ENCODE measurements around the gene SEMA4D.

The SEMA4D gene

GRCh38 chr9:89413963-89414638 is 83.8 kb downstream of the SEMA4D start:
- peaks cover 10% of the 10 kb centered on the region for H3K4me1 ChIP-seq (ENCODE audit: insufficient read depth, low read length)
- no peaks in the 10 kb centered on the region for H3K36me3 ChIP-seq (ENCODE audit: insufficient read depth, low read length)
- H3K9me3 ChIP-seq (ENCODE audit: control insufficient read depth, insufficient read depth, low read length), result no peaks in the 10 kb centered on the region
- no peak overlapping the region for H3K9ac ChIP-seq (ENCODE audit: low read depth, low read length)

- peaks cover 10% of the 10 kb centered on the region for H3K4me1 ChIP-seq (ENCODE audit: insufficient read depth, low read length)
- no peaks in the 10 kb centered on the region for H3K9me3 ChIP-seq (ENCODE audit: control insufficient read depth, insufficient read depth, low read length)
- H3K36me3 ChIP-seq (ENCODE audit: insufficient read depth, low read length), result no peaks in the 10 kb centered on the region
- no peak overlapping the region for H3K9ac ChIP-seq (ENCODE audit: low read depth, low read length)
Measured at GRCh38 chr9:89412951-89413350, 85.0 kb downstream of the SEMA4D start.

GRCh38 chr9:89412541-89412940 is 85.4 kb downstream of the SEMA4D start:
- Histone ChIP-seq H3K9ac (ENCODE audit: low read depth, low read length) (no peak overlapping the region), H3K36me3 (ENCODE audit: insufficient read depth, low read length) (no peaks in the 10 kb centered on the region), H3K9me3 (ENCODE audit: control insufficient read depth, insufficient read depth, low read length) (no peaks in the 10 kb centered on the region), H3K4me1 (ENCODE audit: insufficient read depth, low read length) (peaks cover 10% of the 10 kb centered on the region)

GRCh38 chr9:89411759-89412158 is 86.2 kb downstream of the SEMA4D start:
- peaks cover 10% of the 10 kb centered on the region for H3K4me1 ChIP-seq (ENCODE audit: insufficient read depth, low read length)
- H3K36me3 ChIP-seq (ENCODE audit: insufficient read depth, low read length), result no peaks in the 10 kb centered on the region

GRCh38 chr9:89410641-89411350 is 87.1 kb downstream of the SEMA4D start:
- no peak overlapping the region for H3K9ac ChIP-seq (ENCODE audit: low read depth, low read length)
- H3K4me1 ChIP-seq (ENCODE audit: insufficient read depth, low read length), result peaks cover 10% of the 10 kb centered on the region
- H3K36me3 ChIP-seq (ENCODE audit: insufficient read depth, low read length), result no peaks in the 10 kb centered on the region
- no peaks in the 10 kb centered on the region for H3K9me3 ChIP-seq (ENCODE audit: control insufficient read depth, insufficient read depth, low read length)

More at GRCh38 chr9:89411759-89412158, 86.2 kb downstream of the SEMA4D start:
- no peaks in the 10 kb centered on the region for H3K9me3 ChIP-seq (ENCODE audit: control insufficient read depth, insufficient read depth, low read length)
- H3K9ac ChIP-seq (ENCODE audit: low read depth, low read length), result no peak overlapping the region

GRCh38 chr9:89410022-89410421 is 87.9 kb downstream of the SEMA4D start:
- Histone ChIP-seq H3K9me3 (ENCODE audit: control insufficient read depth, insufficient read depth, low read length) (no peaks in the 10 kb centered on the region), H3K4me1 (ENCODE audit: insufficient read depth, low read length) (peaks cover 10% of the 10 kb centered on the region), H3K9ac (ENCODE audit: low read depth, low read length) (no peak overlapping the region), H3K36me3 (ENCODE audit: insufficient read depth, low read length) (no peaks in the 10 kb centered on the region; the same call in 1 of the 2 replicates)

GRCh38 chr9:89409466-89409865 is 88.4 kb downstream of the SEMA4D start:
- H3K4me1 ChIP-seq (ENCODE audit: insufficient read depth, low read length), result peaks cover 10% of the 10 kb centered on the region
- H3K9ac ChIP-seq (ENCODE audit: low read depth, low read length), result no peak overlapping the region
- H3K9me3 ChIP-seq (ENCODE audit: control insufficient read depth, insufficient read depth, low read length), result no peaks in the 10 kb centered on the region
- H3K36me3 ChIP-seq (ENCODE audit: insufficient read depth, low read length), result no peaks in the 10 kb centered on the region; the same call in 1 of the 2 replicates

- Histone ChIP-seq H3K9me3 (ENCODE audit: control insufficient read depth, insufficient read depth, low read length) (no peaks in the 10 kb centered on the region), H3K9ac (ENCODE audit: low read depth, low read length) (no peak overlapping the region), H3K4me1 (ENCODE audit: insufficient read depth, low read length) (peaks cover 10% of the 10 kb centered on the region), H3K36me3 (ENCODE audit: insufficient read depth, low read length) (no peaks in the 10 kb centered on the region; the same call in 1 of the 2 replicates)
Measured at GRCh38 chr9:89408628-89409101, 89.2 kb downstream of the SEMA4D start.

- no peak overlapping the region for H3K9ac ChIP-seq (ENCODE audit: low read depth, low read length)
- no peaks in the 10 kb centered on the region for H3K4me1 ChIP-seq (ENCODE audit: insufficient read depth, low read length)
- no peaks in the 10 kb centered on the region; the same call in 1 of the 2 replicates for H3K36me3 ChIP-seq (ENCODE audit: insufficient read depth, low read length)
- H3K9me3 ChIP-seq (ENCODE audit: control insufficient read depth, insufficient read depth, low read length), result no peaks in the 10 kb centered on the region
Measured at GRCh38 chr9:89407070-89407469, 90.8 kb downstream of the SEMA4D start.

GRCh38 chr9:89405826-89406225 is 92.1 kb downstream of the SEMA4D start:
- Histone ChIP-seq H3K4me1 (ENCODE audit: insufficient read depth, low read length) (no peaks in the 10 kb centered on the region), H3K9ac (ENCODE audit: low read depth, low read length) (no peak overlapping the region), H3K36me3 (ENCODE audit: insufficient read depth, low read length) (no peaks in the 10 kb centered on the region; the same call in 1 of the 2 replicates), H3K9me3 (ENCODE audit: control insufficient read depth, insufficient read depth, low read length) (no peaks in the 10 kb centered on the region)

- Histone ChIP-seq H3K9me3 (ENCODE audit: control insufficient read depth, insufficient read depth, low read length) (no peaks in the 10 kb centered on the region), H3K9ac (ENCODE audit: low read depth, low read length) (no peak overlapping the region), H3K36me3 (ENCODE audit: insufficient read depth, low read length) (no peaks in the 10 kb centered on the region; the same call in 1 of the 2 replicates), H3K4me1 (ENCODE audit: insufficient read depth, low read length) (no peaks in the 10 kb centered on the region)
Measured at GRCh38 chr9:89404074-89404473, 93.8 kb downstream of the SEMA4D start.

GRCh38 chr9:89402695-89403427 is 95.1 kb downstream of the SEMA4D start:
- Histone ChIP-seq H3K9me3 (ENCODE audit: control insufficient read depth, insufficient read depth, low read length) (no peaks in the 10 kb centered on the region), H3K4me1 (ENCODE audit: insufficient read depth, low read length) (no peaks in the 10 kb centered on the region), H3K36me3 (ENCODE audit: insufficient read depth, low read length) (no peaks in the 10 kb centered on the region; the same call in 1 of the 2 replicates), H3K9ac (ENCODE audit: low read depth, low read length) (no peak overlapping the region)

GRCh38 chr9:89400403-89401116 is 97.4 kb downstream of the SEMA4D start:
- no peak overlapping the region for H3K9ac ChIP-seq (ENCODE audit: low read depth, low read length)
- H3K36me3 ChIP-seq (ENCODE audit: insufficient read depth, low read length), result no peaks in the 10 kb centered on the region; the same call in 1 of the 2 replicates
- H3K4me1 ChIP-seq (ENCODE audit: insufficient read depth, low read length), result no peaks in the 10 kb centered on the region
- H3K9me3 ChIP-seq (ENCODE audit: control insufficient read depth, insufficient read depth, low read length), result no peaks in the 10 kb centered on the region

- Histone ChIP-seq H3K4me1 (ENCODE audit: insufficient read depth, low read length) (no peaks in the 10 kb centered on the region), H3K9me3 (ENCODE audit: control insufficient read depth, insufficient read depth, low read length) (no peaks in the 10 kb centered on the region), H3K9ac (ENCODE audit: low read depth, low read length) (no peak overlapping the region), H3K36me3 (ENCODE audit: insufficient read depth, low read length) (no peaks in the 10 kb centered on the region; the same call in 1 of the 2 replicates)
Measured at GRCh38 chr9:89398621-89399020, 99.3 kb downstream of the SEMA4D start.
